CD4-positive, alpha-beta T cell treated with Interleukin-12 subunit alpha and Interleukin-12 subunit beta, for 1 hour (primary cell): ENCODE measurements around the gene MAPK9.

Source experiments
- DNase-seq: peaks from one replicate; pipeline ENCODE4 v3.0.0-alpha.2; 2020

The MAPK9 gene

GRCh38 chr5:180291943-180292831 lies at the start of gene MAPK9:
Gene MAPK9, minus strand, starts transcription at chr5:180292083. Its CDS starts 11,522 bp downstream, at chr5:180280561.
- DNase-seq = peak; percentile 89

- DNase-seq = no peak
Observed at GRCh38 chr5:180341595-180341994, 49.7 kb upstream of the MAPK9 start.

GRCh38 chr5:180340856-180341255 lies 49.0 kb upstream of the MAPK9 start:
- no peak for DNase-seq

GRCh38 chr5:180339583-180340183 lies 47.8 kb upstream of the MAPK9 start:
- no peak for DNase-seq

GRCh38 chr5:180338001-180338707 lies 46.3 kb upstream of the MAPK9 start:
- DNase-seq = no peak

- DNase-seq = no peak
Observed at GRCh38 chr5:180336234-180337020, 44.5 kb upstream of the MAPK9 start.

GRCh38 chr5:180335614-180336233 lies 43.8 kb upstream of the MAPK9 start:
- DNase-seq = no peak

GRCh38 chr5:180334751-180335613 lies 43.1 kb upstream of the MAPK9 start:
- no peak for DNase-seq

- DNase-seq = no peak
Observed at GRCh38 chr5:180334176-180334575, 42.3 kb upstream of the MAPK9 start.

- DNase-seq = no peak
Observed at GRCh38 chr5:180333661-180334060, 41.8 kb upstream of the MAPK9 start.

- no peak for DNase-seq
Observed at GRCh38 chr5:180332861-180333260, 41.0 kb upstream of the MAPK9 start.

- DNase-seq = no peak
Observed at GRCh38 chr5:180332051-180332517, 40.2 kb upstream of the MAPK9 start.

GRCh38 chr5:180331647-180331950 lies 39.7 kb upstream of the MAPK9 start:
- DNase-seq = no peak

GRCh38 chr5:180330810-180331646 lies 39.1 kb upstream of the MAPK9 start:
- DNase-seq = no peak

- no peak for DNase-seq
Observed at GRCh38 chr5:180330270-180330648, 38.4 kb upstream of the MAPK9 start.

- no peak for DNase-seq
Observed at GRCh38 chr5:180329606-180330269, 37.9 kb upstream of the MAPK9 start.

GRCh38 chr5:180329138-180329435 lies 37.2 kb upstream of the MAPK9 start:
- no peak for DNase-seq

- DNase-seq = peak; percentile 84
Observed at GRCh38 chr5:180328296-180329137, 36.6 kb upstream of the MAPK9 start.

GRCh38 chr5:180326989-180327565 lies 35.2 kb upstream of the MAPK9 start:
- DNase-seq = no peak
